Psoas muscle (tissue), 8 donors: ENCODE results near the gene THRB. TPM values are rescaled to one million over a fixed set of nuclear protein-coding genes. Genes with fewer than 3 reads are reported as not detected.

ENCODE experiments used
- ATAC-seq, 4 donors: fragments of 200-7000 bp; cut with Tn5 transposase; one replicate each; pipeline ENCODE4 v1.9.1; 2020; ENCODE audit warnings: moderate library complexity in 3 of 4, mild to moderate bottlenecking in 2 of 4
- DNase-seq, 2 donors: peaks; one replicate each; pipeline ENCODE4 v3.0.0-alpha.2; 2020
- H3K27ac ChIP-seq: fragments of 200-600 bp; one replicate; pipeline ENCODE4 v1.8.0; 2022
- H3K27me3 ChIP-seq, 3 donors: fragments of 200-600 bp in 1 of 3; one replicate each; pipeline versions ENCODE4 v1.6.1 to v1.8.0; 2013 to 2022; ENCODE audit warnings: low read length in 2 of 3, mild to moderate bottlenecking in 2 of 3, moderate library complexity in 1 of 3; ENCODE audit not compliant: insufficient read depth in 3 of 3
- H3K36me3 ChIP-seq, 2 donors: fragments of 200-600 bp in 1 of 2; one replicate each; pipeline versions ENCODE4 v1.6.1 to v1.8.0; 2013 to 2022; ENCODE audit warnings: low read depth in 1 of 2, mild to moderate bottlenecking in 1 of 2, moderate library complexity in 1 of 2; ENCODE audit not compliant: insufficient read depth in 1 of 2
- H3K4me1 ChIP-seq: fragments of 200-600 bp; one replicate; pipeline ENCODE4 v1.8.0; 2022
- H3K4me3 ChIP-seq: fragments of 200-600 bp; one replicate; pipeline ENCODE4 v1.8.0; 2022; ENCODE audit warnings: mild to moderate bottlenecking
- H3K9me3 ChIP-seq: fragments of 200-600 bp; one replicate; pipeline ENCODE4 v1.8.0; 2022
- WGBS, 3 donors: extraction: QIAGEN DNeasy Blood & Tissue Kit; methylation state at CpG; one replicate each; pipeline versions ENCODE4 v1.1.6 to v1.1.7; 2013; 5-methylcytosine and 5-hydroxymethylcytosine counted together
- intact Hi-C, 2 donors: fragments of 100-400 bp; cut with DNase I; formaldehyde crosslinking; loops; one replicate each; pipeline versions ENCODE4 v1.11.0 to v1.14.2; 2022
- polyA plus RNA-seq, 3 donors: library from polyadenylated mRNA; stranded (reverse); fragments of 200-250 nt; gene quantifications; one replicate each; pipeline ENCODE4 v1.2.3, GENCODE V29; 2013
- total RNA-seq, 4 donors: library from RNA; stranded (reverse); fragmentation: NEBNext Ultra II Directional in 2 of 4; extraction: Animal tissue kit (Norgen Biotek cat#: 25700) in 2 of 4; gene quantifications; one replicate each; pipeline versions ENCODE4 v1.2.1 to v1.2.4, GENCODE V29; 2021 to 2023
- TF ChIP-seq, protein P1 (sequence below): fragments of 200-600 bp; IDR thresholded peaks from one replicate; pipeline ENCODE4 v1.8.0; 2022; ENCODE audit warnings: antibody characterized with exemption
- donor health status: healthy with polysubstance abuse.
- donor health status: DM: no; HTN: no; CAD: no; lungs with moderate emphysema.
- donor health status: Bipolar disorder and iron deficiency.
- donor health status: healthy.
- donor health status: DM: yes; HTN: yes; CAD: no.
- donor health status: DM: no; HTN: no; CAD: no.
- donor health status: DM: no; HTN: no; CAD: no.
- donor health status: DM: yes; HTN: yes; CAD: no.

The THRB gene
- total and polyA plus RNA-seq, 7 donors, result 11.5 to 38.6 (median 31.4) TPM

DNA sequence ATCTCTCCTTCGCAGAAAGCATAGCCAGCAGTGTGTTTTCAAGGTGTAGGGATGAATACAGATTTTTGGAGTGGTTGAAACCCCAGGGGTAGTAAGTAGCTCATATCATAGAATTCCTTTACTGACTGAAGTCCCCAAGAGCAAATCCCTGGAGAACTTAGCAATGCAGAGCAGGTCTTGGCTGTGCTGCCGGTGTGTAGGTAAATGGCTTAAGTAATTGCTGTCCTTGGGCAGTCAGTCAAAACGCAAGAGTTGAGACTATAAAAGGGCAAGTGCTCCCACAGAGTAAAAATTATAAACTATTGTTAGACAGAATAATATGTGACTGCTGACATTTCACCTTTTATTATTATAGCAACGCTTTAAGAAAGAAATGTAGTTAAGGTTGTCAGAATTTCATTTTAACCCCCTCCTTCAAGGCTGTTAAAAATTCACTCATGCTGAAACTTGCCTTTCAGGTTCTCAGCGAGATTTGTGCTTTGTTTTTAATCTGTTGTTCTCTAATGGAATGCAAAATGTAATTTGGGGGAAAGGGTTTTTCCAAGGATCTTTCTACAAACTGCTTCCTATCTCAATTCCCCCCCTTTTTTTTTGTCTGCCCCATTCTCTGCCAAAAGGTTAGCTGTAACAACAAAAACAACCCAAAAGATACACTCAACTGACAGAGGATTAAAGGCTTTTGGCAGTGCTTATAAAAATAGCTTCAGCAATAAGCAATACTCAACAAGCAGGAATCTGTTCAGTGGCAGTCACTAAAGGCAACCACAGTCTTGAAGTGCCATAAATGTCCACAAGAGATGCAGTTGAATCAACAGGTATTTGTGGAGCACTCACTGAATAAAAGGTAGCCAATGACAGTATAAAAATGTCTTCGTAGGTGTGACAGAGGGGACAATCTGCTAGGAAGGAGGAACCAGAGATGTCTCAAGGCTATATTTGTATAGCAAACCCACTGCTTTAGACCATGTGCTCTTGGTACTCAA is 105.3 kb downstream of the THRB start:
- H3K9me3 ChIP-seq, result no peaks in the 10 kb centered on the region
- intact Hi-C loops, result no loop called here
- DNase-seq (no peak), ATAC-seq (peak; percentile 41 to 65 (median 59))
- H3K36me3 ChIP-seq, result no peaks in the 10 kb centered on the region
- peaks cover 41% of the 10 kb centered on the region for H3K4me1 ChIP-seq
- H3K27me3 ChIP-seq, result no peaks in the 10 kb centered on the region
- peak overlapping the region; percentile 28 for H3K27ac ChIP-seq
- 60 to 70% (median 61%) methylated on average over 6 of the region's 6 CpGs for WGBS, 3 donors
- TF ChIP-seq, protein P1, sequence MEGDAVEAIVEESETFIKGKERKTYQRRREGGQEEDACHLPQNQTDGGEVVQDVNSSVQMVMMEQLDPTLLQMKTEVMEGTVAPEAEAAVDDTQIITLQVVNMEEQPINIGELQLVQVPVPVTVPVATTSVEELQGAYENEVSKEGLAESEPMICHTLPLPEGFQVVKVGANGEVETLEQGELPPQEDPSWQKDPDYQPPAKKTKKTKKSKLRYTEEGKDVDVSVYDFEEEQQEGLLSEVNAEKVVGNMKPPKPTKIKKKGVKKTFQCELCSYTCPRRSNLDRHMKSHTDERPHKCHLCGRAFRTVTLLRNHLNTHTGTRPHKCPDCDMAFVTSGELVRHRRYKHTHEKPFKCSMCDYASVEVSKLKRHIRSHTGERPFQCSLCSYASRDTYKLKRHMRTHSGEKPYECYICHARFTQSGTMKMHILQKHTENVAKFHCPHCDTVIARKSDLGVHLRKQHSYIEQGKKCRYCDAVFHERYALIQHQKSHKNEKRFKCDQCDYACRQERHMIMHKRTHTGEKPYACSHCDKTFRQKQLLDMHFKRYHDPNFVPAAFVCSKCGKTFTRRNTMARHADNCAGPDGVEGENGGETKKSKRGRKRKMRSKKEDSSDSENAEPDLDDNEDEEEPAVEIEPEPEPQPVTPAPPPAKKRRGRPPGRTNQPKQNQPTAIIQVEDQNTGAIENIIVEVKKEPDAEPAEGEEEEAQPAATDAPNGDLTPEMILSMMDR, result no peak
- no peak overlapping the region for H3K4me3 ChIP-seq

DNA sequence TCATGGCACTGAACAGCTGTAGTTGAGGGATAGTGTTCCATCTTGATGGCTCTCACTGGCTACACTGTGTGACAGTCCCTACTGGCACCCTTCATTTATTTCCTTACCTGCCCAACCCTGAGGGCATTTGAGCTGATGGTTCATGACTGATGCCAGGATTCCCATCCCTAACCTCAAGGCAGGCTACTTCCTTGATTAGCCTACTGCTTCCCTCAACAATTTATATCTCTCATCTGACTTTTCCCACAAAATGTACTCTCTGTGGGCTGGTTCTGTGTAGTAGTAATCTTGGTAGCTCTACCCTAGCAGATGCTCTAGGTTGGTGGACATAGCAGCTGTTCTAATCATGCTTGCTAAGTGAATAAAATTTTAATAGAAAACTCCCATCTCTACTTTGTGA is 106.0 kb downstream of the THRB start:
- DNase-seq, result no peak
- Histone ChIP-seq H3K4me1 (peaks cover 41% of the 10 kb centered on the region), H3K27ac (peak overlapping the region; percentile 26), H3K36me3 (no peaks in the 10 kb centered on the region), H3K9me3 (no peaks in the 10 kb centered on the region), H3K4me3 (no peak overlapping the region), H3K27me3 (no peaks in the 10 kb centered on the region)
- intact Hi-C loops, result no loop called here
- TF ChIP-seq, protein P1, result no peak
- peak in 3 of 4 donors; percentile 10 to 32 (median 28) for ATAC-seq

DNA sequence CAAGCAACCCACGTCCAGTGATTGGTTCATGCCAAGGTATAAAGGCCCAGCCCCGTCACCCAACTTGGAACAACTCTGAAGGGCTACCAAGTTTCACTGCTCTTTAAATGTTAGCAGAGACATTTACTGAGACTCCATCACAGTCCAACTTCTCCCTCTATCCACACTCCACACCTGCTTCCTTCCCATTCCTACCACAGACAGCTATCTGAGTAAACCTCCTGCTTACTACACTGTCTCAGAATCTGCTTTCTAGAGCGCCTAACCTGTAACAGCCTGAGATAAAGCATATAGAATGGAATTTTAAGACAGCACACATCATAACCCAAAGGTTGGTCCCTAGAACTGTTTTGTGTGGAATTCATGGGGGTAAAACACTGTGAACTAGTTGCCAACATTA is 106.5 kb downstream of the THRB start:
- WGBS, 3 donors, result 54 to 81% (median 61%) methylated on average over 3 of the region's 3 CpGs
- DNase-seq, result no peak

DNA sequence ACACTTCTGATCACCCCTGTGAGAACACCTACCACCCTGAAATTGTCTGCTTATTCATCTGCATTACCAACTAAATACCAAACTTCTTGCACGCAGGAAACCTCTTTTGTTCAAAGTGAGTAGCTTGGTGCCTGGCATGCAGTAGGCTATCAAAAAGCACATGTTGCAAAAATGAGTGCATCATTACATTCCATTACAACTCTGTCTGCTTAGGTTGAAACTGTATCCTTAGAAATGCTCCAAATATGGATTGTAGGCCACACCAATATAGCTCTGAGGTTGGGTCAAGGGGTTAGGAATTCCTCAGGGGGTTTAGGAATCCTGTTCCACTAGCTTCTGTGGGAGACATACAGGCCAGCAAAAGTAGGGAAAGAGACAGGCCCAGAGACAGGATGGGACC is 107.2 kb downstream of the THRB start:
- peak overlapping the region; percentile 26 for H3K27ac ChIP-seq
- TF ChIP-seq, protein P1, result no peak

More for the DNA sequence above, 106.5 kb downstream of the THRB start:
- Histone ChIP-seq H3K4me1 (peaks cover 37% of the 10 kb centered on the region), H3K27me3 (no peaks in the 10 kb centered on the region), H3K27ac (peak overlapping the region; percentile 26), H3K36me3 (no peaks in the 10 kb centered on the region), H3K4me3 (no peak overlapping the region), H3K9me3 (no peaks in the 10 kb centered on the region)
- intact Hi-C loops, result no loop called here
- ATAC-seq, result peak in 2 of 4 donors; percentile 18 to 35
- TF ChIP-seq, protein P1, result no peak

More for the DNA sequence above, 107.2 kb downstream of the THRB start:
- H3K4me1 ChIP-seq, result peaks cover 37% of the 10 kb centered on the region
- intact Hi-C loops, result no loop called here
- H3K27me3 ChIP-seq, result no peaks in the 10 kb centered on the region
- WGBS, 3 donors, result 70 to 90% (median 78%) methylated on average over 1 of the region's 1 CpG
- H3K9me3 ChIP-seq, result no peaks in the 10 kb centered on the region
- ATAC-seq (peak in 3 of 4 donors; percentile 26 to 48 (median 33)), DNase-seq (no peak)
- no peak overlapping the region for H3K4me3 ChIP-seq
- H3K36me3 ChIP-seq, result no peaks in the 10 kb centered on the region
